Measurements from ENCODE around the gene SSH3. TPM values are rescaled to one million over a fixed set of nuclear protein-coding genes. Genes with fewer than 3 reads are reported as not detected.

SSH3 gene
- total RNA-seq, 1 donor from 2014 or later = 20.1 TPM

DNA sequence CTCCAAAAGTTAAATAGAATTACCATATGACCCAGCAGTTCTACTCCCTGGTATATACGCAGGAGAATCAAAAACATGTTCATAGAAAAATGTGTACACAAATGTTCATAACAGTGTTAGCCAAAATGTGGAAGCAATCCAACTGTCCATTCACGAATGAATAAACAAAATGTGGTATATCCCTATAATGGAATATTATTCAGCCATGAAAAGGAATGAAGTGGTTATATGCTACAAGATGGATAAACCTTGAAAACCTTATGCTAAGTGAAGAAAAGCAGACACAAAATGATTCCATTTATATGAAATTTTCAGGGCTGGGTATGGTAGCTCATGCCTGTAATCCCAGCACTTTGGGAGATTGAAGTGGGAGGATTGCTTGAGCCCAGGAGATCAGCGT is 33.9 kb downstream of the SSH3 start:
- H3K4me3 ChIP-seq (ENCODE audit: insufficient read depth, low read depth, low read length) = no peak overlapping the region
- H3K9ac ChIP-seq (ENCODE audit: low read length) = no peak overlapping the region
- no peaks in the 10 kb centered on the region for H3K9me3 Mint-ChIP-seq (ENCODE audit: unreplicated experiment)
- no peaks in the 10 kb centered on the region for H3K36me3 Mint-ChIP-seq (ENCODE audit: low read depth, unreplicated experiment)
- no peak overlapping the region for H3K4me3 Mint-ChIP-seq (ENCODE audit: unreplicated experiment)
- H3K79me2 ChIP-seq (ENCODE audit: insufficient read depth, low read length) = no peaks in the 10 kb centered on the region
- no peak overlapping the region for H3K4me2 ChIP-seq (ENCODE audit: low read length)
- FAIRE-seq (no peak), DNase-seq (ENCODE audit: low read depth) (no peak)
- H3K27me3 ChIP-seq (ENCODE audit: insufficient read depth, low read length) = no peaks in the 10 kb centered on the region
- H3K27ac Mint-ChIP-seq (ENCODE audit: unreplicated experiment) = no peak overlapping the region
- H2AFZ ChIP-seq (ENCODE audit: low read depth, low read length) = no peak overlapping the region
- no peaks in the 10 kb centered on the region for H3K4me1 ChIP-seq (ENCODE audit: insufficient read depth, low read length)
- no peaks in the 10 kb centered on the region for H3K36me3 ChIP-seq (ENCODE audit: insufficient read depth, low read length)
- TF ChIP-seq, protein P1, sequence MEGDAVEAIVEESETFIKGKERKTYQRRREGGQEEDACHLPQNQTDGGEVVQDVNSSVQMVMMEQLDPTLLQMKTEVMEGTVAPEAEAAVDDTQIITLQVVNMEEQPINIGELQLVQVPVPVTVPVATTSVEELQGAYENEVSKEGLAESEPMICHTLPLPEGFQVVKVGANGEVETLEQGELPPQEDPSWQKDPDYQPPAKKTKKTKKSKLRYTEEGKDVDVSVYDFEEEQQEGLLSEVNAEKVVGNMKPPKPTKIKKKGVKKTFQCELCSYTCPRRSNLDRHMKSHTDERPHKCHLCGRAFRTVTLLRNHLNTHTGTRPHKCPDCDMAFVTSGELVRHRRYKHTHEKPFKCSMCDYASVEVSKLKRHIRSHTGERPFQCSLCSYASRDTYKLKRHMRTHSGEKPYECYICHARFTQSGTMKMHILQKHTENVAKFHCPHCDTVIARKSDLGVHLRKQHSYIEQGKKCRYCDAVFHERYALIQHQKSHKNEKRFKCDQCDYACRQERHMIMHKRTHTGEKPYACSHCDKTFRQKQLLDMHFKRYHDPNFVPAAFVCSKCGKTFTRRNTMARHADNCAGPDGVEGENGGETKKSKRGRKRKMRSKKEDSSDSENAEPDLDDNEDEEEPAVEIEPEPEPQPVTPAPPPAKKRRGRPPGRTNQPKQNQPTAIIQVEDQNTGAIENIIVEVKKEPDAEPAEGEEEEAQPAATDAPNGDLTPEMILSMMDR (IDR thresholded peaks at IDR 0.05; ENCODE audit: insufficient read depth, low read depth, low read length) = no peak
- no peak for TF ChIP-seq EZH2 (IDR thresholded peaks at IDR 0.05; ENCODE audit: insufficient read depth, low read length)
- no peaks in the 10 kb centered on the region for H3K9me3 ChIP-seq (ENCODE audit: insufficient read depth, low read depth, low read length)
- H4K20me1 ChIP-seq (ENCODE audit: insufficient read depth, low read length) = no peaks in the 10 kb centered on the region
- no peaks in the 10 kb centered on the region for H3K27me3 Mint-ChIP-seq (ENCODE audit: low read depth, unreplicated experiment)
- H3K4me1 Mint-ChIP-seq (ENCODE audit: low read depth, unreplicated experiment) = no peaks in the 10 kb centered on the region
- H3K27ac ChIP-seq (ENCODE audit: low read depth, low read length) = no peak overlapping the region

DNA sequence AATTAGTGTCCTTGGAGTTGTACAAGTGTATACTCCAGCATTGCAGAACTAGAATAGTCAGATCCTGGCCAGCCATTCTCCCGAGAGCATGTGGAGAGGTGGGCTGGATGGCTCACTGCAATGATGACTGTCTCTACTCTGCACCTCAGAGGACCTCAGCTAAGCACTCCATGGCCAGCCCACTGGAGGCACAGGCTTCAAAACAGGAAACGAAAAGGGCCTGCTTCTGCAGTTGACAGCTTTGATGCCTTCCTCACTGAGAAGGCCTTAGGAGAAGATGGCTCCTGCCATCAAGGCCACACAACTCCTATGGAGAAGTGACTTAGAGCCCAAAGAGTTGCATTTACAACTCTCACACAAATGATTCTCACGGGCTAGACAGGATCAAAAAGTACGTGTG is 40.9 kb downstream of the SSH3 start:
- TF ChIP-seq, protein P1 (IDR thresholded peaks at IDR 0.05; ENCODE audit: insufficient read depth, low read depth, low read length) = no peak
- TF ChIP-seq EZH2 (IDR thresholded peaks at IDR 0.05; ENCODE audit: insufficient read depth, low read length) = no peak
- no peak overlapping the region for H3K27ac ChIP-seq (ENCODE audit: low read depth, low read length)
- H4K20me1 ChIP-seq (ENCODE audit: insufficient read depth, low read length) = peaks cover 5% of the 10 kb centered on the region
- H3K4me2 ChIP-seq (ENCODE audit: low read length) = no peak overlapping the region
- no peak for FAIRE-seq
- peaks cover 11% of the 10 kb centered on the region for H3K4me1 Mint-ChIP-seq (ENCODE audit: low read depth, unreplicated experiment)
- H3K4me3 Mint-ChIP-seq (ENCODE audit: unreplicated experiment) = no peak overlapping the region
- H3K36me3 Mint-ChIP-seq (ENCODE audit: low read depth, unreplicated experiment) = no peaks in the 10 kb centered on the region
- DNase-seq (ENCODE audit: low read depth) = no peak
- no peaks in the 10 kb centered on the region for H3K9me3 Mint-ChIP-seq (ENCODE audit: unreplicated experiment)
- no peak overlapping the region for H3K27ac Mint-ChIP-seq (ENCODE audit: unreplicated experiment)
- H3K4me3 ChIP-seq (ENCODE audit: insufficient read depth, low read depth, low read length) = no peak overlapping the region
- H3K27me3 ChIP-seq (ENCODE audit: insufficient read depth, low read length) = no peaks in the 10 kb centered on the region
- H2AFZ ChIP-seq (ENCODE audit: low read depth, low read length) = no peak overlapping the region
- no peaks in the 10 kb centered on the region for H3K79me2 ChIP-seq (ENCODE audit: insufficient read depth, low read length)
- peaks cover 17% of the 10 kb centered on the region for H3K4me1 ChIP-seq (ENCODE audit: insufficient read depth, low read length)
- no peaks in the 10 kb centered on the region for H3K27me3 Mint-ChIP-seq (ENCODE audit: low read depth, unreplicated experiment)
- no peaks in the 10 kb centered on the region for H3K36me3 ChIP-seq (ENCODE audit: insufficient read depth, low read length)
- H3K9me3 ChIP-seq (ENCODE audit: insufficient read depth, low read depth, low read length) = no peaks in the 10 kb centered on the region
- no peak overlapping the region for H3K9ac ChIP-seq (ENCODE audit: low read length)

DNA sequence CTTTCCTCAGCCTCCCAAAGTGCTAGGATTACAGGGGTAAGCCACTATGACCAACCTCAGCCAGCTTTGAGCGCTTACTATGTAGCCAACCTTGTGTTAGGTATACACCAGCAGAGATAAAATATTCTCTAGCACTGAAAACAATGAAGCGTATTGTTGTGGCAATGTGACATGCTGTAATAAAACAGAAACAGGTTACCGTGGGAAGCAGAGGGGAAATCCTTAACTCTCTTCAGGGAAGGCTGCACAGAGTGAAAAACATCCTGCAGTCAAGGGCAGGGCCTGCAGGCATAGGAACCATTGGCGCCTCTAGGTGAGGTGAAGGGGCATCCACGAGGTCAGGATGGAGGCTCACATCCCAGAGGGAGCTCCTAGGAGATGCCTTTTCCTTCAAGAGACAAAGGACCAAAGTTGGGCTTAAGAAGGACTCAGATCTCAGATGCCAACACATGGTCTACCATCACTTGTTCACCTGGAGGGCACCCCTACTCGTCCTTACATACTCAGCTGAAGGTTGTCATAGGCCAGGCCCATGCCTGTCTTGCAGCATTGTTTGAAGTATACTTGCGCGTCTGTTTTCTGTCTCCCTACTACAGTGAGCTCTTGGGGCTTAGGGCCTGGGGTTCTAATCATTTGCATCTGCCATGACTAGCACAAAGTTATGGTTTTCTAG is 42.1 kb downstream of the SSH3 start:
- H3K4me3 Mint-ChIP-seq (ENCODE audit: unreplicated experiment) = no peak overlapping the region
- H3K4me1 ChIP-seq (ENCODE audit: insufficient read depth, low read length) = peaks cover 17% of the 10 kb centered on the region
- H3K36me3 ChIP-seq (ENCODE audit: insufficient read depth, low read length) = no peaks in the 10 kb centered on the region
- H3K27ac Mint-ChIP-seq (ENCODE audit: unreplicated experiment) = no peak overlapping the region
- peaks cover 13% of the 10 kb centered on the region for H4K20me1 ChIP-seq (ENCODE audit: insufficient read depth, low read length)
- no peaks in the 10 kb centered on the region for H3K36me3 Mint-ChIP-seq (ENCODE audit: low read depth, unreplicated experiment)
- TF ChIP-seq, protein P1 (IDR thresholded peaks at IDR 0.05; ENCODE audit: insufficient read depth, low read depth, low read length) = no peak
- TF ChIP-seq EZH2 (IDR thresholded peaks at IDR 0.05; ENCODE audit: insufficient read depth, low read length) = no peak
- no peak overlapping the region for H3K4me3 ChIP-seq (ENCODE audit: insufficient read depth, low read depth, low read length)
- no peak for FAIRE-seq
- H3K27ac ChIP-seq (ENCODE audit: low read depth, low read length) = no peak overlapping the region
- H3K9ac ChIP-seq (ENCODE audit: low read length) = no peak overlapping the region
- no peak overlapping the region for H2AFZ ChIP-seq (ENCODE audit: low read depth, low read length)
- no peak for DNase-seq (ENCODE audit: low read depth)
- no peaks in the 10 kb centered on the region for H3K27me3 ChIP-seq (ENCODE audit: insufficient read depth, low read length)
- no peak overlapping the region for H3K4me2 ChIP-seq (ENCODE audit: low read length)
- H3K79me2 ChIP-seq (ENCODE audit: insufficient read depth, low read length) = no peaks in the 10 kb centered on the region
- H3K27me3 Mint-ChIP-seq (ENCODE audit: low read depth, unreplicated experiment) = no peaks in the 10 kb centered on the region
- no peaks in the 10 kb centered on the region for H3K9me3 Mint-ChIP-seq (ENCODE audit: unreplicated experiment)
- H3K4me1 Mint-ChIP-seq (ENCODE audit: low read depth, unreplicated experiment) = peaks cover 17% of the 10 kb centered on the region
- no peaks in the 10 kb centered on the region for H3K9me3 ChIP-seq (ENCODE audit: insufficient read depth, low read depth, low read length)
